GM19351 (cell line): ENCODE results near the gene PFAS.

Source experiments
- ATAC-seq: cut with Tn5 transposase; IDR thresholded peaks from one replicate; pipeline ENCODE4 v1.9.1; 2021; ENCODE audit warnings: mild to moderate bottlenecking, moderate library complexity; ENCODE audit not compliant: unreplicated experiment

The PFAS gene

DNA sequence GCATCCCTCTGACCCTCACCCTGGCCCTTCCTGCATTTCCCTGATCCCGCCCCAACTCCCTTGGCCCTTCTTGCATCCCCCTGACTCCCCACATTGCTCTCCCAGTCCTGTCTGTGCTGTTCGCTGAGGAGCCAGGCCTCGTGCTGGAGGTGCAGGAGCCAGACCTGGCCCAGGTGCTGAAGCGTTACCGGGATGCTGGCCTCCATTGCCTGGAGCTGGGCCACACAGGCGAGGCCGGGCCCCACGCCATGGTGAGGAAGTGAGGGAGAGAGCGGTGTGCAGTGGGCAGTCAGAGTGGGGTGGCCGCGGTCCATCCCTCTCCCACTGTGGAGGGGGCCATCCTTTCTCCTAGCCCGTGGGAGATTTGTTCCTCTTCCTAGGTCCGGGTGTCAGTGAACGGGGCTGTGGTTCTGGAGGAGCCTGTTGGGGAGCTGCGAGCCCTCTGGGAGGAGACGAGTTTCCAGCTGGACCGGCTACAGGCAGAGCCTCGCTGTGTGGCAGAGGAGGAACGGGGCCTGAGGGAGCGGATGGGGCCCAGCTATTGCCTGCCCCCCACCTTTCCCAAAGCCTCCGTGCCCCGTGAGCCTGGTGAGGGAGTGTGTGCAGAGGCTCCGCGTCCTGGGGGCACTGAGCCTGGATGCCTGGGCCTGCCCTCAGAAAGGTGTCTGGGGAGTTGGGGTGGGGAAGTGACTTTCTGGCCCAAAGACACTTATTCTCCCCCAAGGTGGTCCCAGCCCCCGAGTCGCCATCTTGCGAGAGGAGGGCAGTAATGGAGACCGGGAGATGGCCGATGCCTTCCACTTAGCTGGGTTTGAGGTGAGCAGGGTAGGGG lies 17.8 kb downstream of the PFAS start:
- no peak for ATAC-seq

DNA sequence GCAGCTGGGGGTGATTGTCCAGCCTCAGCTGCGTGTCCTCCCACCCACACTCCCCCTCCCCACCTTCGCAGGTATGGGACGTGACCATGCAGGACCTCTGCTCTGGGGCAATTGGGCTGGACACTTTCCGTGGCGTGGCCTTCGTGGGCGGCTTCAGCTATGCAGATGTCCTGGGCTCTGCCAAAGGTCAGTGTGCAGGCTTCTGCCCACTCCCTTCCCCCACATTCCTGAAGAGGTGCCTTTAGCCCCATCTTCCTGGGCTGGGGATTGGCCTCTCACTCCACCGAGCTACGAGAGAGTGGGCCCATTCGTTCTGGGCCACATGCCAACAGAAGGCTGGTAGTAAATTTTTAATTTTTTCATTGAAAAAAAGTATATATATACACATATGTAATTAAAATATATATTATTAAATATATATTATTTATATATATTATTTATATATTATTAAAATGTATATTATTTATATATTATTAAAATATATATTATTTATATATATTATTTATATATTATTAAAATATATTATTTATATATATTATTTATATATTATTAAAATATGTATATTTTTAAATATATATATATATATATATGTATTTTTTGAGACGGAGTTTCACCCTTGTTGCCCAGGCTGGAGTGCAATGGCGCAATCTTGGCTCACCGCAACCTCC lies 18.5 kb downstream of the PFAS start:
- ATAC-seq, result no peak

DNA sequence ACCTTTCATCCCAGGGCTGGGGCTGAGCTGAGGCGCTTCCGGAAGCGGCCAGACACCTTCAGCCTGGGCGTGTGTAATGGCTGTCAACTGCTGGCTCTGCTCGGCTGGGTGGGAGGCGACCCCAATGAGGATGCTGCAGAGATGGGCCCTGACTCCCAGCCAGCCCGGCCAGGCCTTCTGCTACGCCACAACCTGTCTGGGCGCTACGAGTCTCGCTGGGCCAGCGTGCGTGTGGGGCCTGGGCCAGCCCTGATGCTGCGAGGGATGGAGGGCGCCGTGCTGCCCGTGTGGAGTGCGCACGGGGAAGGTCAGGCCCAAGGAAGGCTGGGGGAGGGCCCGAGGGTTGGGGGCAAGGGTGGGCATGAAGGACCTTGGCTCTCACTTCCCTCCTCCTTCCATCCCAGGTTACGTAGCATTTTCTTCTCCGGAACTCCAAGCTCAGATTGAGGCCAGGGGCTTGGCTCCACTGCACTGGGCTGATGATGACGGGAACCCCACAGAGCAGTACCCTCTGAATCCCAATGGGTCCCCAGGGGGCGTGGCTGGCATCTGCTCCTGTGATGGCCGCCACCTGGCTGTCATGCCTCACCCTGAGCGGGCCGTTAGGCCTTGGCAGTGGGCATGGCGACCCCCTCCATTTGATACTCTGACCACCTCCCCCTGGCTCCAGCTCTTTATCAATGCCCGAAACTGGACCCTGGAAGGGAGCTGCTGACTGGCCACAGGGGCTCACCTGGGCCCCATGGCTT lies 19.6 kb downstream of the PFAS start:
- no peak for ATAC-seq

DNA sequence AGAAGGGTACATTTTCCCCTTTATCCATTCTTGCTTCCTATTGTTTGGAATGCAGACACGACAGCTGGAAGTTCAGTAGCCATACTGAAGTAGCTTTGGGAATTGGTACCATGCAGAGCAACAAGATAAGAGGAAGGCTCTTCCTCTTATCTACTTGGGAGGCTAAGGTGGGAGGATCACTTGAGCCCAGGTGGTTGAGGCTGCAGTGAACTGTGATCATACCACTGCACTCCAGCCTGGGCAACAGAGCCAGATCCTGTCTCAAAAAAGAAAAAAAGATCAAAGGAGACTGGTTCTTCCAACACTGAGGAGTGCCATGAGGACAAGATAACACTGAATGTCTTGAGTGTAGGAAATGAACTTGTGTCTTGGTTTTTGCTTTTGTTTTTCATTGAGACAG lies 23.3 kb downstream of the PFAS start:
- no peak for ATAC-seq

DNA sequence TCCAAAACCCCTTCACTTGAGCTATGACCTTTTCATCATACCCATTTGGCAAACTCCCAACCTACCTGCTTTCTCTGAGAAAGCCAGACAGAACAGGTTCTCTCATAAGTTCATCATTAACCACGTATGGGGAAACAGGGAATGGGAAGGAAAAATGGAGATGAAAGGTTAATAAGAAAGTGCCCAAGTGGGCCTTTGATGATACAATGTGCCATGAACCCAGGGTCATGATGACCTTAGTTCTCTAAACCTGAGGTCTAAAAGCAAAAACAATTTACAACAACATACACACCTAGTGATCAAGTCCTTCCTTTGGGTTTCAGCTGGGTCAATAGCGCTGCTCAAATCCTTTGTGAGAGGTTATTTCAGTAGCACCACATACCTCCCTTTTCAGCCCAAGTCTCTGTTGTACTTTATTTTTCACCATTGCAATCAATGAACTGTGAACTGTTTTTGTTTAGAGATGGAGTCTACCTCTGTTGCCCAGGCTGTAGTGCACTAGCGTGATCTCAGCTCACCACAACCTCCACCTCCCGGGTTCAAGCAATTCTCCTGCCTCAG lies 24.9 kb downstream of the PFAS start:
- ATAC-seq, result no peak

DNA sequence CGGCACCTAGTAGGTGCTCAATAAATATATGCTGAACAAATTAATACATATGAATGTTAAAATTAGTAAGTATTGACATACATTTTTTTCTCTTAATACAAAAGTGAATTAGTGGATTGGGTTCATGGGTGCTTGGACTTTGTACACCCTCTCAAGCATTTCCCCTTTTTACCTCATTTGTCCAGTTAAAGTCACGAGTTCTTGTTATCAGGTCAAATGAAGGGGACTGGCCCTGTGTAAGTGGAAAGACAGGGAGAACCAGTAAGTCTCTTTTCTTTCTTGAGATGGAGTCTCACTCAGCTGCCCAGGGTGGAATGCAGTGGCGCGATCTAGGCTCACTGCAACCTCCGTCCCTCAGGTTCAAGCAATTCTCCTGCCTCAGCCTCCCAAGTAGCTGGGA lies 25.7 kb downstream of the PFAS start:
- ATAC-seq, result no peak

DNA sequence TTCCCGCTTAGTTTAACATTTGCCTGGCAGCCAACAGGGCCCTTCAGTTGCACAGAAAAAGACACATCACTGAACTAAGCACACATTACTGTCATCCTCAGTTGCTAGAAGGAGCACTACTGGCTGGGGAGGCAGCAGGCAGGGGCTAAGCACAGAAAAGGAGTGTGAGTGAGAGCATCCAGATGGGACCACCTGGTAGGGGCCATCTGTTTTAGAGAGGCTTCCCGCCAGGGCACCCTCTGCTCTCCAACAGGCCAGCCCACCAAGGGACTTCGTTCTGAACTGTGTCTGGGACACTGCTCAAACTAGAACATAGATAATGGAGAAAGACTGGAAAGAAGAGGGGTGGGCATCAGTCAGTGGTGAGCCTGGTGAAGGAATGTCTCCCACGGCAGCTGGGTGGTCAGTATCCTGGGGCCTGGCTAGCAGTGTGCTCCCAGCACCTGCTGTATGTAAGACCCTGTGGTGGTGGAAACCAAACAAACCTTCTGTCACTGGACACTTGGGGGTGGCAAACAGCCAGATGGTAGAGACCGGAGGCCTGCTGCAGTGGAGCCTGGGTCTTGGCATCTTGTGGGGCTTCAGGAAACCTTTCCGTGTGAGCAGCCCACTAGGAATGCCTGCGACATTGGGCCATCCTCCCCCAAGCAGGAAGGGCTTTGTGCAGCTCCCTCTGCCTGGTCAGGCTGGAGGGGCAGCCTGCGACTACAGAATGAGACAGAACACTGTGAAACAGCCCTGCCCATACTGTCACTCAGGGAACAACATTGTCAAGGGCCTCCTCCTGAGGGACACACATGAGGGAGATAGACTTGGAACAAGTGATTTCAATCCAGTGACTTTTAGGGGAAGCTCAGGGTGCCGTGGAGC lies 26.6 kb downstream of the PFAS start:
- no peak for ATAC-seq

DNA sequence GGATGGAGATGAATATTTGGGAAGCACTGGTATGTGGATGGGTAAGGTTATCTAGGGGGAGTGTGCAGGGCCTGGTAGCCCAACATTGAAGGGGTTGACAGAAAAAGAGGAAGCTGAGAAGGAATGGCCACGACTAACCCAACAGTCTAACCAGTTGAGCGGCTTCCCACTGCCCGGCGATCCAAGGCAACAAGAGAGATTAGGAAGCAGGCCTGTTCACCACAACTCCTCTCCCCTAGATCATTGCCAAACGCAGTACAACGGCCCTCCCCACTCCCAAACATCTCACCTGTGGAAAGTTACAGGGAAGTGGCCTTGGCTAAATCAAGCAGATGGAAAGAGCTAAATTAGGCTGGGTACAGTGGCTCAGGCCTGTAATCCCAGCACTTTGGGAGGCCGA lies 28.2 kb downstream of the PFAS start:
- no peak for ATAC-seq

DNA sequence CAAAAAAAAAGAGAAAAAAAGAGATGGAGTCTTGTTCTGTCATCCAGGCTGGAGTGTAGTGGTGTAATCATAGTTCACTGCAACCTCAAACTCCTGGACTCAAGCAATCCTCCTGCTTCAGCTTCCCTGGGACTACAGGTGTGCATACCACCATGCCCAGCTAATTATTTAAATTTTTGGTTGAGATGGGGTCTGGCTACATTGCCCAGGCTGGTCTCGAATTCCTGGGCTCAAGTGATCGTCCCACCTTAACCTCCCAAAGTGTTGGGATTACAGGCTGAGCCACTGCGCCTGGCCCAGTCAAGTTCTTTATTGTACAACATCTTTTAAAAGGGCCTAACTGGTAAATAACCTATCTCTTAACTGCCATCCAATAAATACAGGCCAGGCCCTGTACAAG lies 33.3 kb downstream of the PFAS start:
- no peak for ATAC-seq

DNA sequence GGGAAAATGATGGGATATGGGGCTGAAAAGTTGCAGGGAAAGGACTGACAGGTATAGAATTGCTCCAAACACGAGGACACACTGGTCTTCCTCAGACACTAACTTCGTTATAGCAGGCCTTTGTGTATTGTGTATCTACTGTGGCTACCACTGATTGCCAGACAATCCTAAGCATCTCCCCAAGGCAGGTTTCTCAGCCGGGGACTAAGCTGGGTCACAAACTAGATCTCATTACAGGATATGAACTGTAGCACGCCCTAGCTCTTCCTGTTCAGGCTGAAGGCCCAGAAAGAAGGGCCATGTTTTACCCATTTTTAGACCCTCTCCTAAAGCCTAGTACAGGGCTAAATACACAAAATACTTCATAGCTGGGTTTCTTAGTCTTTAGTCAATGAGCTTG lies 34.3 kb downstream of the PFAS start:
- no peak for ATAC-seq

DNA sequence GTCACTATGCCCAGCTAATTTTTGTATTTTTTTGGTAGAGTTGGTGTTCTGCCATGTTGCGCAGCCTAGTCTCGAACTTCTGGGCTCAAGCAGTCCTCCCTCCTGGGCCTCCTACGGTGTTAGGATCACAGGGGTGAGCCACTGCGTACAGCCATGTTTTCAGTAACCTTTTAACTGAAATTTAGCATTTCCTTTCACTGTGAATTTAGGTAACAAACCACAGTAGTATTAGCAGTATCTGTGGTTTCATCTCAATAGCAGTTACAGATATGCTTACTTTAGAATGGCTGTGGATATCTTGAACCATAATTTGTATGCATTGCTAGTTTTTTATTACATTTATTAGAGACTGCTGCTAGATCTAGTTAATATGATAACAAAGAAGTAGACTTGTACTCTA lies 35.0 kb downstream of the PFAS start:
- no peak for ATAC-seq

DNA sequence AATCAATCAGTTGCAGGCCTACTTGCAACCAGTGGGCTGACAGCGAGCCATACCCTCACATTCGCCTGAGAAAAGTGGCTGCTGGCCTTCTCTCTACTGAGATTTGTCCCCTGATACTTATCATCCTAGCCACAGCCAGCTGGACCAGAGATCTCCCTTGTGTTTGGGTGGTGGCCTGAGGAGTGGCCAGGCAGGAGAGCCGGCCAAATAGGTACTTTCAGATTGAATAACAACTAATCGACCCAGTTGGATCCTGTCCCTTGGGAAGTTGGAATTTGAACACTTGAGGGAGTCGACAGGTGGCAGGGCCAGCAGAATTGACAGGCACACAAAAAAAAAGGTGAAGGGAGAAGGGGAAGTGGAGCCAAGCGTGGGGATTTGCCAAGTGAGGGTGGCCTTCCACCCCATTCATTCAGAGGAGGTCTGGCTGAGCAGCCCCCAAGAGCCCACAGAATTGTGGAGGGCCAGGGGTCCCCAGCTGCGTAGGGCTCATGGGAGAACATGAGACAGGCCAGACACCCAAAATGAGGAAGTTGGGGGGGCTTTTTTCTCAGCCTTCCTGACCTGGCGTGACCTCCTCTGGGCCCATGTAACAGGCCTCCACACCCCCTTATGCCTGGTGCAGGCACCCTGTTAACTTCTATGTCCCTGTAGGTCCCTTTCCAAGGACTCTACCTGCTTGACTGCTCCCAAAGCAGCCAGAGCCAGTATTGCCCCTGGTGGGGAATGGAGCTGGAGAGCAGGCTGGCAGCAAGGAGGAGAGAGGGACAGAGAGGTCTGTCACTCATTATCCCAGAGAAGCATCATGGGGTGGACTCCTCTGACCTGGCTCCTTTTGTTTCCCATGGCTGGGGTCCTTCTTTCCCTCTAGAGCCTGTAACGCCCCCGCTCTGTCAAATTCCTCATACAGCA lies 36.4 kb downstream of the PFAS start:
- ATAC-seq, result no peak

DNA sequence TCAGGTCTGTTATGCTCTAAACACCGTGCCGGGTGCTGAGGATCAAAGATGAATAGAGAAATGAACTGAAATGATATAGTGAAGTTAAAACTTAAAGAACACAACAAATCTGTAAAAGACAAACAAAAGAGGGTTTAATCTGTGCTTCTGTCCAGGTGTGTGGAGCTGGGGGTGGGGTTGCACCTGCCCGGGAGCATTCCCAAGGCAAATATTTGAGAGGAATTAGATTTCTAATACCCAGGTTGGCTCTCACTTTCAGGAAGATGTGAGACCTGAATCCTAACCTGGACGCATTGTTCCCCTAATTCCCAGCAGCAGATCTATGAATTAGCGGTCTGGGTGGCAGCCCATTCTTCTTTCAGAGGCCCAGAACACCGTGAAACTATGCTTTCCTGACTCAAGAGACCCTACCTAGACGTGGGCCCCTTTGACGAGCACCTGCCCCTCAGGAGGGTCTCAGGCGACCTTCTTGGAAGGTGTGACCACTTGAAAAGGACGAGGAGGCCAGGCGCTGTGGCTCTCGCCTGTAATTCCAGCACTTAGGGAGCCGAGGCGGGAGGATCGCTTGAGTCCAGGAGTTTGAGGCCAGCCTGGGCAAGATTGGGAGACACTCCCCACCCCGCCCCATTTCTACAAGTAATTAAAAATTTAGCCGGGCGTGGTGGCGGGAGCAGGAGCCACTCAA lies 38.7 kb downstream of the PFAS start:
- ATAC-seq, result no peak

DNA sequence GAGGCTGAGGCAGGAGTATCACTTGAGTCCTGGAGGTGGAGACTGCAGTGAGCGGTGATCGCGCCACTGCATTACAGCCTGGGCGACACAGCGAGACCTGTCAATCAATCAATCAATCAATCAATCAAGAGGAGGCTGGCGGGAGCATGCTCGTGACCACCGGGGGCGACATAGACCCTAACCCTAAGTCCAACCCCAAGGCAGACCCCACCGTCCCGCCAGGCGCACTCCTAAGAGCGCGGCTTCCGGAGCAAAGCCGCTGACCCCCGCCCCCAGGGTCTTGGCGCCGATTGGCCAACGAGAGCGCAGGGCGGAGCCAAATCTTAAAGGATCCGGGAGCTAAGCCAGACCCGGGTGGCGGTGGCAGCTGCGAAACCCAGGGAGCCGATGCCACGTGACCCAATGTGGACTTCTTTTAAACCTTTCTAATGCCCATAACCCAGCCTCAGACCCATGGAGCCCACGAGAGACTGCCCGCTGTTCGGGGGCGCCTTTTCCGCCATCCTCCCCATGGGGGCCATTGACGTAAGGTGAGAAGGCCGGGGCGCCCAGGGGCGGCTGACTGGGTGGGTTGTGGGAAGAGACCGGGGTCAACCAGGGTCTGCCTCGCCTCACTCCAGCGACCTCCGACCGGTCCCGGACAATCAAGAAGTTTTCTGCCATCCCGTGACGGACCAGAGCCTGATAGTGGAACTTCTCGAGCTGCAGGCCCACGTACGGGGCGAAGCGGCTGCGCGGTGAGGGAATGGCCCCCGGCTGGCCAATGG lies 39.4 kb downstream of the PFAS start, which contains the start of gene RANGRF:
Gene RANGRF, plus strand, starts transcription at position 335 of the 767 bp plus-strand sequence. Its CDS starts 119 bp downstream, at position 454.
- peak; percentile 78 for ATAC-seq

DNA sequence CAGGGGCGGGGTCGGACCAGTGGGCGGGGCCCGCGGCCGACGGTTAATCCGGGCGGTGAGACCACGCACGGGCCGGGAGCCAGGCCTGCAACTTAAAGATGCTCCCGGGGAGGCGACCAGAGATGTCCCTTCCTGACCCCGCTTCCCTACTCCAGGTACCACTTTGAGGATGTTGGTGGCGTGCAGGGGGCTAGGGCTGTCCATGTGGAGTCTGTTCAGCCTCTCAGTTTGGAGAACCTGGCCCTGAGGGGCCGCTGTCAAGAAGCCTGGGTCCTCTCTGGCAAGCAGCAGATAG lies 40.0 kb downstream of the PFAS start:
- ATAC-seq, result no peak

DNA sequence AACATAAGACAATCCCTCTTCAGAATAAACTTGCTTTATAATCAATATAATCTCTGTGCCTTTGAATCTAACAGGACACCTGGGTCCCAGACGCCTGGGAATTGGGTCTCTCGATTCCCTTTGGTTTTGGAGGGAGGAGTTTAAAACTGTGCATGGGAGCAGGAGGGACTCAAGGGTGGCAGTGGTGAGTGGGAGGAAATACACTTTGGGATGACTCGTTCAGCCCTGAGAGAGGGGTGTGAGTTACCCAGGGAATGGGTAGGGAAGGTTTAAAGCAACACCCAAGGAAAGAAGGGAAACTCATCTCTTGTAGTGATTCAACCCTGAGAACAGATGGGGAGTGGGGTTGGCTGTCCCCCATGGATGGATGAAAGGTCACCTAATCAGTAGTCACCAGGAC lies 41.0 kb downstream of the PFAS start:
- ATAC-seq, result no peak

DNA sequence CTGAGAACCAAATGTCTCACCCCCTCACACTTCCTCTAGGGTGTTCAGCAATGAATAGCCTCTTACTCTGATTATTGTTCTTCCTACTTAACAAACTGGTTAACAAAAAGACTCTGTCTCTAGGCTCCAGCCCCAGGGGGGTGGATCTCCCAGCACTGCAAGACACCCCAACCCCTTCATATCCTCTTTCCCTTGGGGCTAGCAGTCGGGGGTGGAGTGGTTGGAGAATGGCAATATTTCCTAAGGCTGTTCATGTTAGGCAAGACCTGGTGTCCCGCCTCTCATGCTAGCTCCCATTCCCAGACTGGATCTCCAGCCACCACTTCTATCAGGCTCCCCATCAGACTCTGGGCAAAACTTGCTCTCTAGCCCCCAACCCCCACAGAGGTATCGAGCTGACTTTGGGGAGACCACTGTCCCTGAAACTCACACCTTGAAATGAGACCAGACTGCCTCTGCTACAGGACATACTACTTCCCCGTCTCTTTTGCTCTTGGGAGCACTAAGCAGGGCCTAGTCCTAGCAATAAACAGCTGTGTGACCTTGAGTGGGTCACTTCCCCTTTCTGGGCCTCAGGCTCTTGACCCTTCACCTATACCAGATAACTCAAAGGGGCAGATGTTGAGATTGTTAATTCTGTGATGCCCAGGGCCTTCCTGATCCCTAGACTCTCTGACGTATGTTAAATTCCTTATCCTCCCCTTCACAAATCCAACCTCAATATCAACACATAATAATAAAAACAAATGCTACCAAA lies 43.7 kb downstream of the PFAS start:
- ATAC-seq, result no peak

DNA sequence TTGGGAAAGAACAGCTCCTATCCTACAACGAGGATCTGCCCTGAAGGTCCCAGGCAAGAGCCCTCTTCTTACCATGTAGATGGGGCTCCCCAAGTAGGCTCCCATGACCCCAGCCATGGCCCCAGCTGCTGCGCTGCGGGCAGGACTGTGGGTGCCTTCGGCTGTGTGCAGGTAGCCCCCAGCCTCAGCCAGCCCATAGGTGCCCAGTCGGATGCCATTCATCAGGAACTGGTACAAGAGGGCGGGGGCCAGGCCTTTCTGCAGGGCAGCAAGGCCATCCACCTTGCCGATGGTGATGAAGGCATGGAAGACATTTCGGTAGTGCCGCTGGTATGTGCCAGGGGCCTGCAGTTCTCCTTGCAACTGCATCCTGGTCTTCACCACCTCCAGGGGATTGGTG lies 45.3 kb downstream of the PFAS start:
- ATAC-seq, result no peak
